ENCODE results near the gene LUZP2.

LUZP2 gene

DNA sequence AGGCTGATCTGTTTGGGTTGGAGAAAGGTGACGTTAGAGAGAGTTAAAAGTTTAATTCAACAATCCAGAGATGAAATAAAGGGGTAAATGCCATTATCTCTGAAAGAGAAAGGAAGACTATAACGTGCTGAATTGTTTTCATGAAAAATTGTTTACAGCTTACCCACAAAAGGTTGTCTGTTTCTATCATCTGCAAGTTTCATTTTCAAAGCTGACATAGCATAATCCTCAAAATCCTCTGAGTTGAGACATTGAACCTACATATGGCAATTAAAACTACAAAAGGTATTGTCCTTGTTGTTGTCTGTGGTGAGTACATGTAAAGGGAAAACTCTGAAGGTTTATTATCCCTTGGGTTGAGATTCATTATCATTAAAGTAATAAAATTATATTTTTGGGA is 569.9 kb downstream of the LUZP2 start:
- DNase-seq (ENCODE audit: low read depth in 1 of 2, low spot score in 1 of 2) = no peak
- in situ Hi-C loops (cut with HindIII; ENCODE audit: low pct_unique_long_range_greater_than_20kb, low sequenced_read_pairs) = no loop called here
- no peak for TF ChIP-seq JUND (IDR thresholded peaks at IDR 0.05; ENCODE audit: low read depth)

DNA sequence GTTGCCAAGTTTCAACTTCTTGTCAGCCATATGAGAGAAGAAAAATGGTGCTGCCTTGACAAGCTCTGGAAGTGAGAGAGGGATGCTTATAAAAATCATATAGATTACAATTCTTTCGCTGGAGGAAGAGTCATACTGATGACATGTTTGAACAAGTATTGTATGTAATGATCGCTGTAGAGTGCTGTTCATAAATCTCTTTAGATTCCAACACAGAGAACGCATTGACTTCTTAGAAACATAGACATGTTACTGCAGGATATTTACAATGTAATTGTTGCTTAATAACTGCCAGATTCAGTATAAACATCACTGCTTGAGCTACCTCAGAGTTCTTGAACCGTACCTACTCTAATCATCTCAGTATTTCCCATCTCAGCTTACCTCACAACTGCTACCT is 571.6 kb downstream of the LUZP2 start:
- no peak for TF ChIP-seq JUND (IDR thresholded peaks at IDR 0.05; ENCODE audit: low read depth)
- DNase-seq (ENCODE audit: low read depth in 1 of 2, low spot score in 1 of 2) = no peak
- in situ Hi-C loops (cut with HindIII; ENCODE audit: low pct_unique_long_range_greater_than_20kb, low sequenced_read_pairs) = no loop called here

DNA sequence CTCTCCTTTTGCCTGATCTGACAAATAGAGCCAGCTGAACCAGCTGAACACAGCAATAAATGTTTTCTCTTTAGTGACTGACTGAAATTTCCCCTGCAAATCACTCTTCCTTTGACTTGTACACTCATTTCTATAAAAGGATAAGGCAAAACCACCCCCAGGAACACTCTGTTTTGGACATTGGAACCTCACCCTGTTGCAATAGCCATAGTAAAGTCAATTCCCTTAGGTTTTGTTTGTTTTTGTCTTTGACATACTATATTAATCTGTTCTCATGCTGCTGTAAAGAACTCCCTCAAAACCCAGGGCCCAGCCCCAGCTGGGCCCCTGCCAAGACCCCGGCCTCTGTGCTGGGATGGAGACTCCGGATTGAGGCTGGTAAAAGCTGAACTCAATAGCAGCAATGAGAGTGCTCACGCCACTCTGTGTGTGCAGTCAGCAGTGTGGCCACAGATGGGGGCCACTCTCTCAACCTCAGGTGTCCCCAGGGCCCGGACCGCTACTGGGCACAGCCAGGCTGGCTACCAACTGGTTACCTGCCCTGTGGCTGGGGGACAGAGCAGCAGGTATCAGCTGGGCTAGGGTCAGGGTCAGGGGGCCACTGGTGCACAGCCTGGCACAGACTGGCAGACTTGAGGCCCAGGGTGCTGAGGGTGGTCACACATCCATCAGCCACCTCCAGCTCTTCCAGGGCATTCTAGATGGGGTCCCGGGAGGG is 597.4 kb downstream of the LUZP2 start:
- no peak for TF ChIP-seq JUND (IDR thresholded peaks at IDR 0.05; ENCODE audit: low read depth)
- no peak for DNase-seq (ENCODE audit: low read depth in 1 of 2, low spot score in 1 of 2)
- in situ Hi-C loops (cut with HindIII; ENCODE audit: low pct_unique_long_range_greater_than_20kb, low sequenced_read_pairs) = no loop called here

DNA sequence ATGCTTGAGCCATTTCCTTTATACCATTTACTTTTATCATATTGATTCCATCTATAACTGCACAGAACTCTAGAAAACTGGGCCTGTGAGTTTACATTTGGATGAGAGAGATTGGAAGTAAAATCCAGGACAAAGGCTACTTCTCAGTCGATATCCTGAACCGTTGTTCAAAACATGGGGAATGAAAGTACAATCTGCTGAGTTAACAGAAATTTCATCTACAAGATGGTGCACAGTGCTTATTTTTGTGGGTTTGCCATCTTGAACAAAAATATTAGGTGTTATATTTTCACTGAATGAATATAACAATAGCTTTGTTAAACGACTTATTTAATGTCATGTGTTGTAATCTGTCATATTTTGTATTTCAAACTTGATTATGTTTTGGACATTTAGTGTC is 622.6 kb downstream of the LUZP2 start:
- in situ Hi-C loops (cut with HindIII; ENCODE audit: low pct_unique_long_range_greater_than_20kb, low sequenced_read_pairs) = no loop called here
- TF ChIP-seq JUND (IDR thresholded peaks at IDR 0.05; ENCODE audit: low read depth) = no peak

More for the DNA sequence above, 622.6 kb downstream of the LUZP2 start:
- no peak for DNase-seq (ENCODE audit: low read depth in 1 of 2, low spot score in 1 of 2)

Data from T47D (cell line).